GM23338 (cell line): ENCODE results near the gene CATSPERZ. TPM values are rescaled to one million over a fixed set of nuclear protein-coding genes. Genes with fewer than 3 reads are reported as not detected.

Experiments
- ATAC-seq: fragments of 200-7000 bp; cut with Tn5 transposase; 3 replicates; pipeline ENCODE4 v1.9.1; 2020
- DNase-seq: peaks from one replicate; pipeline ENCODE4 v3.0.0-alpha.2; 2015; ENCODE audit warnings: low spot score
- H2AFZ ChIP-seq: fragments of 200-600 bp; sonication (generic); 2 replicates; pipeline ENCODE4 v1.8.0; 2016; ENCODE audit warnings: antibody characterized with exemption, mild to moderate bottlenecking, moderate library complexity
- H3F3A ChIP-seq: fragments of 200-600 bp; sonication (generic); replicated peaks from 2 replicates; pipeline ENCODE4 v1.8.0; 2017; ENCODE audit warnings: antibody characterized with exemption, mixed run types, low read depth
- H3K27ac ChIP-seq: fragments of 200-600 bp; sonication (generic); 2 replicates; pipeline ENCODE4 v1.6.1; 2016; ENCODE audit warnings: low read depth
- H3K27me3 ChIP-seq: fragments of 200-600 bp; sonication (generic); 2 replicates; pipeline ENCODE4 v1.8.0; 2016; ENCODE audit warnings: mild to moderate bottlenecking, mixed run types, moderate library complexity; ENCODE audit not compliant: insufficient read depth
- H3K36me3 ChIP-seq: fragments of 200-600 bp; sonication (generic); 2 replicates; pipeline ENCODE4 v1.8.0; 2016; ENCODE audit warnings: mild to moderate bottlenecking; ENCODE audit not compliant: insufficient read depth
- H3K4me1 ChIP-seq: fragments of 200-600 bp; sonication (generic); 2 replicates; pipeline ENCODE4 v1.8.0; 2016; ENCODE audit warnings: mild to moderate bottlenecking, moderate library complexity; ENCODE audit not compliant: insufficient read depth
- H3K4me2 ChIP-seq: fragments of 200-600 bp; sonication (generic); 2 replicates; pipeline ENCODE4 v1.7.1; 2017; ENCODE audit warnings: mixed run types
- H3K4me3 ChIP-seq: fragments of 200-600 bp; sonication (generic); 2 replicates; pipeline ENCODE4 v1.6.1; 2016; ENCODE audit warnings: mixed run types
- H3K79me2 ChIP-seq: fragments of 200-600 bp; sonication (generic); replicated peaks from 2 replicates; pipeline ENCODE4 v1.8.0; 2017; ENCODE audit warnings: mild to moderate bottlenecking; ENCODE audit not compliant: insufficient read depth
- H3K9me2 ChIP-seq: fragments of 200-600 bp; sonication (generic); 2 replicates; pipeline ENCODE4 v1.8.0; 2017; ENCODE audit not compliant: insufficient read depth
- H4K20me1 ChIP-seq: fragments of 200-600 bp; sonication (generic); replicated peaks from 2 replicates; pipeline ENCODE4 v1.8.0; 2017; ENCODE audit warnings: mild to moderate bottlenecking; ENCODE audit not compliant: insufficient read depth
- H3K27ac Mint-ChIP-seq: 2 replicates; pipeline ENCODE4 v1.8.0; 2020; ENCODE audit warnings: inconsistent platforms, mild to moderate bottlenecking, moderate library complexity, mixed read lengths
- H3K27me3 Mint-ChIP-seq: 3 replicates; pipeline ENCODE4 v1.8.0; 2022; ENCODE audit warnings: low read depth, mild to moderate bottlenecking, moderate library complexity, mixed read lengths, inconsistent platforms; ENCODE audit not compliant: insufficient read depth, poor library complexity
- H3K36me3 Mint-ChIP-seq: 3 replicates; pipeline ENCODE4 v1.8.0; 2021; ENCODE audit warnings: low read depth, mild to moderate bottlenecking, inconsistent platforms, moderate library complexity, mixed read lengths
- H3K4me1 Mint-ChIP-seq: 3 replicates; pipeline ENCODE4 v1.8.0; 2020; ENCODE audit warnings: mild to moderate bottlenecking, inconsistent platforms, mixed read lengths
- H3K4me3 Mint-ChIP-seq: 3 replicates; pipeline ENCODE4 v1.8.0; 2021; ENCODE audit warnings: moderate library complexity, mild to moderate bottlenecking, inconsistent platforms, mixed read lengths
- H3K9me3 Mint-ChIP-seq: 3 replicates; pipeline ENCODE4 v1.8.0; 2020; ENCODE audit warnings: moderate library complexity, mild to moderate bottlenecking, inconsistent platforms, mixed read lengths
- ETS1 ChIP-seq: IDR thresholded peaks from 2 replicates; pipeline ENCODE4 v1.6.1; 2016; ENCODE audit warnings: antibody characterized with exemption
- EZH2phosphoT487 ChIP-seq: fragments of 200-600 bp; sonication (generic); IDR thresholded peaks from one replicate; pipeline ENCODE4 v1.8.1; 2018; ENCODE audit warnings: antibody characterized with exemption; ENCODE audit not compliant: unreplicated experiment
- JUNB ChIP-seq: IDR thresholded peaks from one replicate; pipeline ENCODE4 v1.6.1; 2016; ENCODE audit warnings: antibody characterized with exemption; ENCODE audit not compliant: unreplicated experiment
- NANOG ChIP-seq: IDR thresholded peaks from 2 replicates; pipeline ENCODE4 v1.6.1; 2016; ENCODE audit warnings: antibody characterized with exemption, borderline replicate concordance
- POLR2AphosphoS5 ChIP-seq: IDR thresholded peaks from 2 replicates; pipeline ENCODE4 v1.6.1; 2016; ENCODE audit warnings: antibody characterized with exemption, low read depth
- ZNF114 ChIP-seq: fragments of 250-450 bp; sonication (Bioruptor Pico); IDR thresholded peaks from 2 replicates; pipeline ENCODE4 v1.5.0; 2020; ENCODE audit warnings: mild to moderate bottlenecking, moderate library complexity
- polyA plus RNA-seq: library from polyadenylated mRNA; unstranded; fragments of >200 nt; fragmentation: Nextera tagmentation; extraction: Ambion mirVana; gene quantifications from 2 replicates; pipeline ENCODE4 v1.2.1, GENCODE V29; 2016
- total RNA-seq: library from RNA; depleted of rRNA; stranded (reverse); fragments of >200 nt; shearing (Covaris generic); gene quantifications from 2 replicates; pipeline ENCODE4 v1.2.3, GENCODE V29; 2014
- TF ChIP-seq, protein P1 (sequence below): fragments of 250-450 bp; sonication (Bioruptor Pico); IDR thresholded peaks from 2 replicates; pipeline ENCODE4 v1.5.0; 2020; ENCODE audit warnings: mild to moderate bottlenecking, moderate library complexity

Gene CATSPERZ
- total and polyA plus RNA-seq, 2 experiments from 2014 or later = 0.99 TPM; not detected in 1

- Mint-ChIP-seq H3K36me3 (no peaks in the 10 kb centered on the region; the same call in 2 of the 3 replicates), H3K4me1 (peaks cover 11% of the 10 kb centered on the region), H3K27me3 (peaks cover 50% of the 10 kb centered on the region), H3K27ac (no peak overlapping the region), H3K9me3 (no peaks in the 10 kb centered on the region; the same call in 1 of the 3 replicates), H3K4me3 (no peak overlapping the region)
- ATAC-seq (no peak), DNase-seq (no peak)
- no peaks in the 10 kb centered on the region for H3K79me2 ChIP-seq
- no peaks in the 10 kb centered on the region for H3K9me2 ChIP-seq
- H3K4me3 ChIP-seq = no peak overlapping the region
- no peaks in the 10 kb centered on the region for H3K36me3 ChIP-seq
- peaks cover 1% of the 10 kb centered on the region; the same call in 1 of the 2 replicates for H4K20me1 ChIP-seq
- H3K27me3 ChIP-seq = peaks cover 55% of the 10 kb centered on the region
- H3K4me2 ChIP-seq = no peak overlapping the region
- H3F3A ChIP-seq = peaks cover 13% of the 10 kb centered on the region; the same call in 1 of the 2 replicates
- H3K27ac ChIP-seq = no peak overlapping the region
- no peak overlapping the region for H2AFZ ChIP-seq
- no peak for TF ChIP-seq ETS1
- TF ChIP-seq NANOG = no peak
- TF ChIP-seq, protein P1, sequence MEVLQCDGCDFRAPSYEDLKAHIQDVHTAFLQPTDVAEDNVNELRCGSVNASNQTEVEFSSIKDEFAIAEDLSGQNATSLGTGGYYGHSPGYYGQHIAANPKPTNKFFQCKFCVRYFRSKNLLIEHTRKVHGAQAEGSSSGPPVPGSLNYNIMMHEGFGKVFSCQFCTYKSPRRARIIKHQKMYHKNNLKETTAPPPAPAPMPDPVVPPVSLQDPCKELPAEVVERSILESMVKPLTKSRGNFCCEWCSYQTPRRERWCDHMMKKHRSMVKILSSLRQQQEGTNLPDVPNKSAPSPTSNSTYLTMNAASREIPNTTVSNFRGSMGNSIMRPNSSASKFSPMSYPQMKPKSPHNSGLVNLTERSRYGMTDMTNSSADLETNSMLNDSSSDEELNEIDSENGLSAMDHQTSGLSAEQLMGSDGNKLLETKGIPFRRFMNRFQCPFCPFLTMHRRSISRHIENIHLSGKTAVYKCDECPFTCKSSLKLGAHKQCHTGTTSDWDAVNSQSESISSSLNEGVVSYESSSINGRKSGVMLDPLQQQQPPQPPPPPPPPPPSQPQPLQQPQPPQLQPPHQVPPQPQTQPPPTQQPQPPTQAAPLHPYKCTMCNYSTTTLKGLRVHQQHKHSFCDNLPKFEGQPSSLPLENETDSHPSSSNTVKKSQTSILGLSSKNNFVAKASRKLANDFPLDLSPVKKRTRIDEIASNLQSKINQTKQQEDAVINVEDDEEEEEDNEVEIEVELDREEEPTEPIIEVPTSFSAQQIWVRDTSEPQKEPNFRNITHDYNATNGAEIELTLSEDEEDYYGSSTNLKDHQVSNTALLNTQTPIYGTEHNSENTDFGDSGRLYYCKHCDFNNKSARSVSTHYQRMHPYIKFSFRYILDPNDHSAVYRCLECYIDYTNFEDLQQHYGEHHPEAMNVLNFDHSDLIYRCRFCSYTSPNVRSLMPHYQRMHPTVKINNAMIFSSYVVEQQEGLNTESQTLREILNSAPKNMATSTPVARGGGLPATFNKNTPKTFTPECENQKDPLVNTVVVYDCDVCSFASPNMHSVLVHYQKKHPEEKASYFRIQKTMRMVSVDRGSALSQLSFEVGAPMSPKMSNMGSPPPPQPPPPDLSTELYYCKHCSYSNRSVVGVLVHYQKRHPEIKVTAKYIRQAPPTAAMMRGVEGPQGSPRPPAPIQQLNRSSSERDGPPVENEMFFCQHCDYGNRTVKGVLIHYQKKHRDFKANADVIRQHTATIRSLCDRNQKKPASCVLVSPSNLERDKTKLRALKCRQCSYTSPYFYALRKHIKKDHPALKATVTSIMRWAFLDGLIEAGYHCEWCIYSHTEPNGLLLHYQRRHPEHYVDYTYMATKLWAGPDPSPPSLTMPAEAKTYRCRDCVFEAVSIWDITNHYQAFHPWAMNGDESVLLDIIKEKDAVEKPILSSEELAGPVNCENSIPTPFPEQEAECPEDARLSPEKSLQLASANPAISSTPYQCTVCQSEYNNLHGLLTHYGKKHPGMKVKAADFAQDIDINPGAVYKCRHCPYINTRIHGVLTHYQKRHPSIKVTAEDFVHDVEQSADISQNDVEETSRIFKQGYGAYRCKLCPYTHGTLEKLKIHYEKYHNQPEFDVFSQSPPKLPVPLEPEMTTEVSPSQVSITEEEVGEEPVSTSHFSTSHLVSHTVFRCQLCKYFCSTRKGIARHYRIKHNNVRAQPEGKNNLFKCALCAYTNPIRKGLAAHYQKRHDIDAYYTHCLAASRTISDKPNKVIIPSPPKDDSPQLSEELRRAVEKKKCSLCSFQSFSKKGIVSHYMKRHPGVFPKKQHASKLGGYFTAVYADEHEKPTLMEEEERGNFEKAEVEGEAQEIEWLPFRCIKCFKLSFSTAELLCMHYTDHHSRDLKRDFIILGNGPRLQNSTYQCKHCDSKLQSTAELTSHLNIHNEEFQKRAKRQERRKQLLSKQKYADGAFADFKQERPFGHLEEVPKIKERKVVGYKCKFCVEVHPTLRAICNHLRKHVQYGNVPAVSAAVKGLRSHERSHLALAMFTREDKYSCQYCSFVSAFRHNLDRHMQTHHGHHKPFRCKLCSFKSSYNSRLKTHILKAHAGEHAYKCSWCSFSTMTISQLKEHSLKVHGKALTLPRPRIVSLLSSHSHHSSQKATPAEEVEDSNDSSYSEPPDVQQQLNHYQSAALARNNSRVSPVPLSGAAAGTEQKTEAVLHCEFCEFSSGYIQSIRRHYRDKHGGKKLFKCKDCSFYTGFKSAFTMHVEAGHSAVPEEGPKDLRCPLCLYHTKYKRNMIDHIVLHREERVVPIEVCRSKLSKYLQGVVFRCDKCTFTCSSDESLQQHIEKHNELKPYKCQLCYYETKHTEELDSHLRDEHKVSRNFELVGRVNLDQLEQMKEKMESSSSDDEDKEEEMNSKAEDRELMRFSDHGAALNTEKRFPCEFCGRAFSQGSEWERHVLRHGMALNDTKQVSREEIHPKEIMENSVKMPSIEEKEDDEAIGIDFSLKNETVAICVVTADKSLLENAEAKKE (CRISPR knock-in tag) = no peak
- TF ChIP-seq ZNF114 (CRISPR knock-in tag) = no peak
- no peak for TF ChIP-seq EZH2phosphoT487
- no peak for TF ChIP-seq POLR2AphosphoS5
- TF ChIP-seq JUNB = no peak
- H3K4me1 ChIP-seq = peaks cover 8% of the 10 kb centered on the region
Observed at GRCh38 chr11:64288353-64288750, 11.8 kb upstream of the CATSPERZ start.
